ENCODE data around the gene SUSD4. TPM values are rescaled to one million over a fixed set of nuclear protein-coding genes. Genes with fewer than 3 reads are reported as not detected.

SUSD4 gene
- total RNA-seq, 1 donor from 2014 or later, result 0.84 TPM

GRCh38 chr1:223215026-223215425 is 148.9 kb downstream of the SUSD4 start:
- Histone ChIP-seq H3K27me3 (ENCODE audit: control insufficient read depth, insufficient read depth, low read length) (no peaks in the 10 kb centered on the region), H3K4me3 (ENCODE audit: low read depth, low read length) (no peak overlapping the region), H3K36me3 (ENCODE audit: control insufficient read depth, insufficient read depth, low read length) (no peaks in the 10 kb centered on the region)
- TF ChIP-seq, protein P1, sequence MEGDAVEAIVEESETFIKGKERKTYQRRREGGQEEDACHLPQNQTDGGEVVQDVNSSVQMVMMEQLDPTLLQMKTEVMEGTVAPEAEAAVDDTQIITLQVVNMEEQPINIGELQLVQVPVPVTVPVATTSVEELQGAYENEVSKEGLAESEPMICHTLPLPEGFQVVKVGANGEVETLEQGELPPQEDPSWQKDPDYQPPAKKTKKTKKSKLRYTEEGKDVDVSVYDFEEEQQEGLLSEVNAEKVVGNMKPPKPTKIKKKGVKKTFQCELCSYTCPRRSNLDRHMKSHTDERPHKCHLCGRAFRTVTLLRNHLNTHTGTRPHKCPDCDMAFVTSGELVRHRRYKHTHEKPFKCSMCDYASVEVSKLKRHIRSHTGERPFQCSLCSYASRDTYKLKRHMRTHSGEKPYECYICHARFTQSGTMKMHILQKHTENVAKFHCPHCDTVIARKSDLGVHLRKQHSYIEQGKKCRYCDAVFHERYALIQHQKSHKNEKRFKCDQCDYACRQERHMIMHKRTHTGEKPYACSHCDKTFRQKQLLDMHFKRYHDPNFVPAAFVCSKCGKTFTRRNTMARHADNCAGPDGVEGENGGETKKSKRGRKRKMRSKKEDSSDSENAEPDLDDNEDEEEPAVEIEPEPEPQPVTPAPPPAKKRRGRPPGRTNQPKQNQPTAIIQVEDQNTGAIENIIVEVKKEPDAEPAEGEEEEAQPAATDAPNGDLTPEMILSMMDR (IDR thresholded peaks at IDR 0.05; ENCODE audit: insufficient read depth, low read length, poor library complexity, severe bottlenecking), result no peak
- no peak for DNase-seq (ENCODE audit: low read depth)

DNA sequence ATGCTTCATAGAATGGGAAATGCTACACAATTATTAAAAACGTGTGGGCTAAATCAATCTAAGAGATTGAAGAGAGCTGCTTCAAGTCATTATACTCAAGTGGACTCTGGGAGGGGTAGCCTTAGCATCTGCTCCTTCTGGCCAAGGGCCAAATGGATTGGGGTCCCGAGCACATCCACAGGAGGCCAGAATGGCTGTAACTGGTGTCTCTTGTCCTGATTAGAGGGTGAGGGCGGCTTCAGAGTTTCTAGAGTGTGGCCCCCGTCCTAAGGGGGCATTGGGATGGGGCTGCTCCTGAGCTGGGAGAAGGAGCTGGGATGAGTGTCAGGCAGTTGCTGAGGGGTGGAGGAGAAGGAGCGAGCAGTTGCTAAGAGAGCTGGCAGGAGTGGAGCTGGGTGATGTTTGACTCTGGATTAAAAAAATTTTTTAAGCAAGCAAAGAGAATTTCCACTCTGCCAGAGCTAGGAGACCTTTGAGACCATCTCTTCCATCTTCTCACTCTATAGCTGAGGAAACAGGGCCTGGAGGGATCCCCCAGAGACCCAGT is 149.6 kb downstream of the SUSD4 start:
- TF ChIP-seq, protein P1 (IDR thresholded peaks at IDR 0.05; ENCODE audit: insufficient read depth, low read length, poor library complexity, severe bottlenecking), result no peak
- no peak for DNase-seq (ENCODE audit: low read depth)
- H3K27me3 ChIP-seq (ENCODE audit: control insufficient read depth, insufficient read depth, low read length), result no peaks in the 10 kb centered on the region
- H3K36me3 ChIP-seq (ENCODE audit: control insufficient read depth, insufficient read depth, low read length), result no peaks in the 10 kb centered on the region
- H3K4me3 ChIP-seq (ENCODE audit: low read depth, low read length), result no peak overlapping the region

GRCh38 chr1:223212441-223212840 is 151.5 kb downstream of the SUSD4 start:
- Histone ChIP-seq H3K36me3 (ENCODE audit: control insufficient read depth, insufficient read depth, low read length) (no peaks in the 10 kb centered on the region), H3K4me3 (ENCODE audit: low read depth, low read length) (no peak overlapping the region), H3K27me3 (ENCODE audit: control insufficient read depth, insufficient read depth, low read length) (no peaks in the 10 kb centered on the region)
- TF ChIP-seq, protein P1 (IDR thresholded peaks at IDR 0.05; ENCODE audit: insufficient read depth, low read length, poor library complexity, severe bottlenecking), result no peak
- no peak for DNase-seq (ENCODE audit: low read depth)

DNA sequence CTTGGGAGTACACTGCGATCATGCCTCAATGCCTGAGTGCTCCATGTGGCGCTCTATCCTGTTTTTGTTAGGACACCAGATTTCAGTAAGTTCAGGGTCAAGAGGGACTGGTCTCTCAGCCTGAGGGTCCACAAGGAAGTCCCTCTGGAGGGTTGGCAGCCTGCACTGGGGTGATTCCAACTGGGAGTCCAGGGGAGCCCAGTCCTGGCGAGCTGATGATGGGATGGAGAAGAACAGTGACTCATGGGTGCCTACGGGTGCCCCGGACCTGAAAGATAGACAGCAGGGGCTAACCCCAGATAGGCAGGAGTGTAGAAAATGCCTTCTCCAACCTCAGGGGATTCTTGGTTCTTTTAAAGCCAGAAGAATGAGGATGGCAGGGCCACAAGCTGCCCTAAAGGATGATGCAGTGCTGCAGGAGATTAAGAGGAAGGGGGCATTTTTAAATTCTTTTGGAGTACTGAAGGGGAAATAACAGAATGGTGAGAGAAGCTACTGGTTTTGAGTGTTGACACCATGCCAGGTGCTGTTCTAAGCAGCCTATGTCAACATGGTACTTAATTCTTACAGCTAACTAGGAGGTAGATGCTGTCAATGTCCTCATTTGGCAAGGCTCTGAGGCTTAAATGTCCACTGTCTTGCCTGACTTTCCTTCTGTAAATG is 152.5 kb downstream of the SUSD4 start:
- Histone ChIP-seq H3K4me3 (ENCODE audit: low read depth, low read length) (no peak overlapping the region), H3K27me3 (ENCODE audit: control insufficient read depth, insufficient read depth, low read length) (no peaks in the 10 kb centered on the region)
- TF ChIP-seq, protein P1 (IDR thresholded peaks at IDR 0.05; ENCODE audit: insufficient read depth, low read length, poor library complexity, severe bottlenecking), result no peak

DNA sequence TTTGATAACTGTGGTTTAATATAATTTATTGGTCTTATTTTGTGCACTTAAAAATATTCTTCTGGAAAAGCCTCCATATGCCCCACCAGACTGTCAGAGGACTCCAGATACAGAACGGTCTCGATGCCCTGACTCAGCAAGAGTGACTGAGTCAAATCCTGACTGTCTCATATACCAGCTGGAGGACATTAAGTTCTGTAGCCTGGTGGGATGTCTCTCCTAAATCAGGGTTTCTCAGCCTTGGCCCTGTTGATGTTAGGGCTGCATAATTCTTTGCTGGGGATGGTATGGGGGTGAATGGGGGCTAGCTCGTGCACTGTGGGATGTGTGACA is 153.2 kb downstream of the SUSD4 start:
- H3K27me3 ChIP-seq (ENCODE audit: control insufficient read depth, insufficient read depth, low read length), result no peaks in the 10 kb centered on the region
- no peaks in the 10 kb centered on the region for H3K36me3 ChIP-seq (ENCODE audit: control insufficient read depth, insufficient read depth, low read length)
- TF ChIP-seq, protein P1 (IDR thresholded peaks at IDR 0.05; ENCODE audit: insufficient read depth, low read length, poor library complexity, severe bottlenecking), result no peak

More for the DNA sequence above, 152.5 kb downstream of the SUSD4 start:
- no peaks in the 10 kb centered on the region for H3K36me3 ChIP-seq (ENCODE audit: control insufficient read depth, insufficient read depth, low read length)
- DNase-seq (ENCODE audit: low read depth), result no peak

More for the DNA sequence above, 153.2 kb downstream of the SUSD4 start:
- no peak for DNase-seq (ENCODE audit: low read depth)
- no peak overlapping the region for H3K4me3 ChIP-seq (ENCODE audit: low read depth, low read length)
